Middle frontal gyrus (tissue), 1 donor: ENCODE measurements around the gene TBCE.
A peak's percentile ranks its signal among the peaks of the same experiment; 100 is the strongest.

Experiments used
- DNase-seq: peaks from one replicate; pipeline ENCODE4 v3.0.0-alpha.2; 2015; ENCODE audit warnings: low spot score; ENCODE audit errors: extremely low spot score

TBCE gene, protein sequence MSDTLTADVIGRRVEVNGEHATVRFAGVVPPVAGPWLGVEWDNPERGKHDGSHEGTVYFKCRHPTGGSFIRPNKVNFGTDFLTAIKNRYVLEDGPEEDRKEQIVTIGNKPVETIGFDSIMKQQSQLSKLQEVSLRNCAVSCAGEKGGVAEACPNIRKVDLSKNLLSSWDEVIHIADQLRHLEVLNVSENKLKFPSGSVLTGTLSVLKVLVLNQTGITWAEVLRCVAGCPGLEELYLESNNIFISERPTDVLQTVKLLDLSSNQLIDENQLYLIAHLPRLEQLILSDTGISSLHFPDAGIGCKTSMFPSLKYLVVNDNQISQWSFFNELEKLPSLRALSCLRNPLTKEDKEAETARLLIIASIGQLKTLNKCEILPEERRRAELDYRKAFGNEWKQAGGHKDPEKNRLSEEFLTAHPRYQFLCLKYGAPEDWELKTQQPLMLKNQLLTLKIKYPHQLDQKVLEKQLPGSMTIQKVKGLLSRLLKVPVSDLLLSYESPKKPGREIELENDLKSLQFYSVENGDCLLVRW

DNA sequence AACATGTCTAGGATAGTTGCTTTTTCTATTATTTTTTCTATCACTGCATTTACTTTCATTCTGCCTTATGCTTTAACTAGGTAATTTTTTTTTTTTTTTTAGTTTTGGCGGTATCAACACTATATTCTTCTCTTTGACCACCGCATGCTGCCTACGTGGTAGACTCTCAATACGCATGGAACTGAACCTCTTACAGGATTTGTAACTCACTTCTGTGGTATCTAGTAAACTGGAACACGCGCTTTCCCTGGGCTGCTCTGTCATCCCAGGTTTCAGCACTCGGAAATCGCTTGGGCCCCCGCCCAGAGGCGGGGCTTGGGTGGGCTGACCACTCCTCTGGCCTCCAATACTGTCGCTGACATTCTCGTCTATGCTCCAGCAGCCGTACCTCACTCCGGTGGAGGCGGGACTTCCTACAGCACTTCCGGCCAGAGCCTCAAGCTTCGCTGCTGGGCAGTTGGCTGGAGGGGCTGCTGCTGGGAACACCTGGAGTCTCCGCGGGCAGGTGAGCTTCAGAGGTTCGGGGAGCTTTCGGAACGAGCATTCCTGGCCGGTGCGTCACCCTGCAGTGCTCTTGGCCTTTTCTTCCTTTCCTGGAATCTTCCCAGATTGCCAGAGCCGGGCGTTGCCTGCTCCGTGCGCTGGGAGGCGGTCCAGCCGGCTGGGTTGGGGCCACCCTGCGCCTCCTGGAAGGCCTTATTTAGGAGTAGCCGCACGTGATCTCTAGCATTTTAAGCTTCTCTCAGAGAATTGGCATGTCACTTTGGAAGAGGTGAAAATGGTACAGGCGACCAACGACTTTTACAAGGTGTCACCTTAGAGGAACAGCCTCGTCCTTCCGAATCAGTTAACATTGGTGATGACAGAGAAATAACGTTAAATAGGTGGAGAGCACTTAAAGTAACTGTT lies at the start of gene TBCE:
Gene TBCE (plus strand): TSS at position 428 of the 909 bp plus-strand sequence. CDS start 12,623 bp downstream, outside the sequence.
- DNase-seq = peak; percentile 95

DNA sequence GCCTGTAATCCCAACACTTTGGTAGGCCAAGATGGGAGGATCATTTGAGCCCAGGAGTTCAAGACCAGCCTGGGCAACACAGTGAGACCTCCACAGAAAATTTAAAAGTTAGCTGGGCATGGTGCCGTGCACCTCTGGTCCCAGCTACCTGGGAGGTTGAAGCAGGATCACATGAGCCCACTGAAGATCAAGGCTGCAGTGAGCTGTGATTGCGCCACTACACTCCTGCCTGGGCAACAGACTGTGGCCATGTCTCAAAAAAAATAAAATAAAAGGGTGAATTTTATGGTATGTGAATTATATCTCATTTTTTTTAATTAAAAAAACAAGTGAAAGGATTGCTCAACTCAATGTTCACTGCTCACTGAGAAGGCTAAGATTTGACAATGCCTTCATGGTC lies 48.0 kb upstream of the TBCE start:
- no peak for DNase-seq

DNA sequence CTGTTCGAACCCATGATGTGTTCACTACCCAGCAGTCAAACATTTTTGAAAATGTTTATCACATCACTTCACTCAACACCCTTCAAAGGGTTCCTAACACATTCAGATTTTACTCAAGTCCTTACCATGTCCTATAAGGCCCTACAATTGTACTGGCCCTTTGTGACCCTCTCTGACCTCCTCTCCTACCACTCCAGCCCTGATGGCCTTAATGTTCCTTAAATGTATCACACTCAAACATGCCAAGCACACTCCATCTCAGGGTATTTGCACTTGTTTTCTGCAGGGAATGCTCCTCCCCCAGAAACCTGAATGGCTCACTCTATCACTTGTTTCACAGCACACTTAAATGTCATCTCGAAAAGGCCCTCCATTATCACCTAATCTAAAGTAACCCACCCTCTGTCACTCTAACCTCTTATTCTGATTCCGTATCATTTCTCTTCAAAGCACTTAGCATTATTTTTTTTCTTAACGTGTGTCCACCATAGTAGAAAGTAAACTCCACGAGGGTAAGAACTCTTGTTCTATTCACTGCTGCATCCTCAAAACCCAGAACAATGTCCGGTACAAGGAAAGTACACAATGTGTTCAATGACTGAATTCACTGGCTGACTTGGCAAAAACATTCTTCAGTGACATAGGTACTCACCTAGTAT lies 46.6 kb upstream of the TBCE start:
- DNase-seq = no peak

DNA sequence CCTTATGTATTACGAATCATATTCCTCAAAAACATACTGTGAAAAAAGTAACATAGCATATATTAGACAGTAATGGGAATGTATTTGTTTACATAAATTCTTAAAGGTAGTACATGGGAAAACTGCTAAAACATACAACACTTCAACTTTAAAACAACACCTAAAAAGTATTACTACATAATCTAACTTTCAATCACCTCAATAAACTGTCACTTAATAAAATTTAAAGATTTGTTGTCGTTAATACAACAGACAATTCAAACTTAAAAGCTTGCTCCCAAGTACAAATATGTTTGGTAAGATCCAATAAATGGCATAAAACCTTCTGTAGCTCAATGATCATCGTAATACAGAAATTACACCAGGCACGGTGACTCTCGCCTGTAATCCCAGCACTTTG lies 42.9 kb upstream of the TBCE start:
- DNase-seq = no peak

DNA sequence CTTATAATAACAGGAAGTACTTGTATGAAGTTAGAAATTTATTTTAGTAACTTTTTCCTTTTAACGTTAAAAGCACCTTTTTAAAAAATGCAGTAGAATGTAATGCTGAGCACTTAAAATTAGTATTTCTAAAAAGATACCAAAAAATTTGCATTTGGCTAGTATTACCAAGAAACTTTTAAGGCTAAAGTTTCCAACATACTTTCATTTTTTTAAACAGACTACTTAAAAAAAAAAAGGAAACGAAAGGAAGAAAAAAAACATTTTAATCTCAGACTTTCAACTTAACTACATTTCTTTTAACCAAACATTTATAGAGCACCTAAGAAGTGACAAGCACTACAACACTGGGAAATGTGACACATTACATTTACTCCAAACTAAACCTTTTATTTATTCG lies 42.1 kb upstream of the TBCE start:
- DNase-seq = no peak

DNA sequence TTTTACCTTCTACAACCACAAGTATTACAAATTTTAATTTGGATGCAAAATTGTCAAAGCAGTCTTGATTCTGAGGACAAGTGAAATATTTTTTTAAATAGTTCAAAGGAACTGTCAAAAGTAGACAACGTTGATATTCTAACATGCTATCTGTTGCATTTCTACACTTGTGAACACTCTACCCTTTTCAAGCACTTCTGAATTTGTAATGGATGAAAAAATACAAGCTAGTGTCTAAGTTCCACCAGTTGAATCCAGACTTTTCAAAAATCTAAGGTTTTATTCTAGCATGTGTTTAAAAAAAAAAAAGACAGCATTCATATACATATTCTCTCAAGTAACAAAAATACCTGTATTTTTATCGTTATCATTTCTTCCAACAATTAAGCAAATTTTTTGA lies 41.4 kb upstream of the TBCE start:
- DNase-seq = no peak

DNA sequence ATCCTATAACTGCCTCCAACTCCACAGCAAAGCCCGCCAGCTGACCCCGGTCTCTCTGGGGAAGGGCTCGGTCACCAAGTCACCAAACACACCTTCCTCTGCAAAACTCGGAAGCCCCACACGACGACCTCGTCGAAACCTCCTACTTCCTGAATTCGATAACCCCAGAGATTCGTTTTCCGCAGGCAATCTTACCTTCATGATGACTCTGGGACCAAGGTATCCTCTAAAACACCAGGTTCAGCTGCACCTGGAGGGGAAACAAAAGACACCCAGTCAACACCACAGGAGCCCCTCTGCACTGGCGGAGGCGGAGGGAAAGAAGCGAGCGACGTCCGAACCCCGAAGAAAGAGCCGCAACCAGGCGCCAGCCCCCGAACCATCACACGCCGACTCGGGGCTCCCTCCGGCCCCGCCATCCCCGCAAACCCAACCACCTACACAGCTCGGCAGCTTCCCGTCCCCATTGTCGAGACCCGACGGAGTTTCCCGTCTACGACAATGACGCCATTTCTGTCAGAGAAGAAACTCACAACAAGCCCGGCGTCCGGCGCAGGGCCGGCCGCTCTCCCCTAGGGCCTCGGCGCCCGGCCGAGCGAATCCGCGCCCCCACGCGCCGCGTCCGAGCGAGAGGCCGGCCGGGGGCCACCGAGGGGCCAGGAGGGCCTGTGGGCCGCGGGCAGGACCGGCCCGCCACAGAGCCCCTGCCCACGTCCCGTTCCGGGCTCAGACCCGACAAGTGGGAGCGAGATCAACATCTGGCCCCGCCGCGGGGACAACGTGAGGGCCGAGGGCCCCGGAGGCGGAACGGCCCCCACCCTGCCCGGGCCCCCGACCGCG lies 40.3 kb upstream of the TBCE start:
- no peak for DNase-seq

DNA sequence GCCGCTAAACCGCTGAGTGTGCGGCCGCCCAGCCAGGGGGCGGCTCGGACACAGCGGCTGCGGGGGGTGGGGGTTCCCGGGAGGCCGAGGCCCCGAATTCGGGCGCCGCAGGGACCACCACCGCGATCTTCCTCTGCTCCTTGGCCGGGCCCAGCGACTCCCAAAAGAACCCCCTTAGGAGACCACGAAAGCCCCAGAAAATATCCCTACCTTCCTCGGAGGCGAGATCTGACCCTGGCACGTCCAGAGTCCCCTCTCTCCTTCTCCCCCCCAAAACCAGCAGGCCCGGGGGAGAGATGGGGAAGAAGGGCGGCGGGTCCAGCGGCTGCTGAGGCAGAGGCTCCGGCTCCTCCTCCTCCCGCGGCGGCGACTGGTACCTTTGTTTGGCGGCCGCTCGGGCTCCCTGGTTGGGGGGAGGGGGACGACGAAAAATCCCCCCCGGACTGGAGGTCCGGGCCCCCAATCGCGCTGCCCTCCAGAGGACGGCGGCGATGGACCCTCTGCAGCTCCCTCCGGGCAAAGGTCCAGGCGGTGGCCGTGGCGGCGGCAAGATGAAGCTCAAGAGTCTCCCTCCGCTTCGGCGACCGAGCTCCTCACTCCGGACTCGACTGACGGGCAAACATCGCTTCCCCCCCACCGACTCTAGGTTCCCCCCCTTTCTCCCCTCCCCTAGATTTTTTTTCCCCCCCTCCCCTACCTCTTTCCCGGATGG lies 39.5 kb upstream of the TBCE start, which contains the start of gene ARID4B:
Gene ARID4B (minus strand): TSS at position 621 of the 712 bp plus-strand sequence. CDS start 1,260 bp downstream, outside the sequence.
- DNase-seq = no peak

DNA sequence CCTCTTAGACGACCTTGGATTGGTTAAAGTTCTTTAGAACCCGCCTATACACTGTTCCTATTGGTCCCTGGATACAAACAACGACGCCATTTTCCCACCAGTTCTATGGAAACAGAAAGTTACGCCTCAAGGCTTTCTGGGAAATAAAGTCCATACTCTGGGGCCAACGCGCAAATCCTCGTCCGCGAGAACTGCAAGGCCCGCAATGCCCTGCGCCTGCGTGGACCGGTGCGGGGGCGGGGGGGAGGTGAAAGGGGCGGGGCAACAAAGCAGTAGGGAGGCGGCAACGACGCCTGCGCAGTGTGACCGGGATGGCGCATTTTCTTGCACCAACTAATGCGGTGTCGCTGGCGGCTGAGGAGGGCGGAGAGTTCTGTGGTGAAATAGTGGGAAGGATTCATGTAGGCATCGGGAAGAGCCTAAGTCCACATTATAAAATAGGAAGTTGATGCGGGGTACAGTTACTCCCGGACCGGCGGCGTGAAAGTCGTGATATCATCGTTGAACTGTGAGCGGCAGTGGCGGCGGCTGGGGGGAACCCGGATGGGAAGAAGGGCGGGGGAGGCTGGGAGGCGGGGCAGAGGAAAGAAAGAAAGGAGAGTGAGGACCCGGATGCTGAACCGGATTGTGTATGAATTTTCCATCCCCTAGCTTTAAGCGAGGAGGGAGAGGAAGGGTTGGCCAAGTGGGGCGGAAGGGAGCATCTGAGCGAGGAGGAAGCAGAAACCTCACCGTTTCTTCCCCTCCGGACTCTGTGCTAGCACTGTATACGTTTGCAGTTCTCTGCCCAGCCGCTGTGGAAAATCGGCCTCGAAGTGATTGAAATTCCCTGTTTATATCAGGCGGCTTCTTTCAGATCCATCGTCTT lies 38.7 kb upstream of the TBCE start, which contains the start of gene GGPS1:
Gene GGPS1 (plus strand): TSS at position 300 of the 868 bp plus-strand sequence. CDS start 6,695 bp downstream, outside the sequence.
- DNase-seq = peak; percentile 99

DNA sequence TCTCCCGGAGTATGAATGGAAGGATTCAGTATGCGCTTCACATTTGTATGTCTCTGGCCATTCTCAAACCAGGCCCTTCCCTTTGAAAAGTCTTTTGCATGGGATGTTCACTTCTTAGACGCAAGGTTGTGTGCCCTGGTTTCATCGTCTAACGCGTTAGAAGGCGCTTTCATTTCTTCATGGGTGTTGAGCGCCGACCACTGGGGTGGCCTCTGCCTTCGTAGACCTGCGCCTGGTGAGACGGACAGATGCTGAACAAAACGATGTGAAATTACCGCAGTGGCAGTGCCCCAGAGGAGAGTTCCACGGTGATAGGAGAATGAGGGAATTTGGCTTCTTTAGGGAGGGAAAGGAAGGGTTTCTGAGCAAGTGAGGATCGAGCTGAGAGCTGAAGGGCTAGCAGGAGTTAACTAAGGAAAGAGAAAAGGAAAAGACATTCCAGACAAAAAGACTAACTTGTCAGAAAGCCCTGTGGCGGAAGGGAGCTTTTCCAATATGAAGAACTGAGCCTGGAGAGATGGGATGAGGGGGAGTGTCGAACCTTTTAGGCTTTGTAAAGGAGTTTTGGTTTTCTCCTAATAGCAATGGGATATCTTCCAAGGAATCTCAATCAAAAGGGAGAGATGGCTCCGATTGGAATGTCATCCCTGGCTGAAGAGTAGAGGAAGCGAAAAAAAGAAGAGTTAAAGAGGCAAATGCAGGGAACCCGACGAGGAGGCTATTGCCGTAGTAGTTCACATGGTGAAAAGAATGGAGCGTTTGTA lies 37.9 kb upstream of the TBCE start:
- no peak for DNase-seq

DNA sequence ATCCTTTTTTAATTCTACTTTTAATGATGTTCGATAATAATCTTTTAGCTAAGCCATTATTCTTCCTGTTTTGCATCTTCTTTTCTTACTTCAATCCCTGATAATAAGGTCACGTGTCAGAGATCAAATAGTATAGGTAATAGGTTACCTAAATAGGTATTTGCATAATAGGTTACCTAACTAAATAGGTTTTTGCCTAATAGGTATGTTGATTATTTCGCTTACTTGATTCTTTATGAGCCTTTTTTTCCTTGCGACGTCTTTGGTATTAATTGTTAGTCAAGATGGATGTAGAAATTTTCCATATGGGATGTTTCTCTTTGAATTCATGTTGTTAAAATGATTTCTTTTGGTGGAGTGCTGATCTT lies 36.3 kb upstream of the TBCE start:
- no peak for DNase-seq

DNA sequence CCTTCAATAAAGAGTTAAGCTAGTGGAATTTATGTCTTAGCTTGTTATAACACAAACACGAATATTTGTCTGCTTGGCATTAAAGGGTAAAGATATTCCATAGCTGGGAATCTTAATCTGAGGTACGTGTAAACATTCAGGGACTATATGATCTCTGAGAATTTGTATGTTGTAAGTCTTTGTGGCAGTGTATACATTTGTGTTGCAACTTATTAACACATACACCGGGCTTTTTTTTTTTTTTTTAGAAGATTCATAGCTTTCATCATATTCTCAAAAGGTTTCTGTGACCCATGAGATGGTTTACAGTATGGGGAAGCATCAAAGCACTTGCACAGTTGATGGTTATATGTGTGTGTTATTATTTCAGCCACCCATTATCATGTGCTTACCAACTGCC lies 35.8 kb upstream of the TBCE start:
- DNase-seq = no peak

DNA sequence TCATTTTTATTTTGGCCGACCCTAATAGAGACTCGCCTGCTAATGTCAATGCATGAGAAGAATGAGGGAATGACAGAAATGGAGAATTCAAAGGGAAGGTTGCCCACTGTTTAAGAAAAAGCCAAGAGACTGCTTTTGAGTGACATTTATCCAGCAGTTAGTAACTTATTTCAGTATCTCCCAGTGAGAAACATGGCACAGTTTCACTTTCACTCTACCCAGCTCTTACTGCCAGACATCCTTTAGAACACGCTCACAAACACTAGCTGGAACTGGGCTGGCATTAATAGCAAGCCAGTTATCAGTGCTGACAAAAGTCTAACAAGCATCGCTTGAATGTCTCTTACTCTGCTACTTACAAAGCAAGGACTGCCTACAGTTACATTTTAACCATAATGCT lies 30.3 kb upstream of the TBCE start:
- DNase-seq = no peak

DNA sequence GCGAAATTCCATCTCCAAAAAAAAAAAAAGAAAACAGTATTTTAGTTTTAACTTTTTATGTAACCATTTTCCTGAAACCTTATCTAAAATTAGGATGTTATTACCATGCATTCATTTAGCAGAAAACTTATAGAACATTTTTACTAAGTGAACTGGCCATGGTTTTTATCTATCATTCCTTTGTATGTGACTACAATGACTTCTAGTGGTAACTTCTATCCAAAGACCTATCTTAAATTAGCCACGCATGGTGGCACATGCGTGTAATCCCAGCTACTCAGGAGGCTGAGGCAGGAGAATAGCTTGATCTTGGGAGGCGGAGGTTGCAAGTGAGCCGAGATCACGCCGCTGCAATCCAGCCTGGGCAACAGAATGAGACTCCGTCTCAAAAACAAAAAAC lies 27.5 kb upstream of the TBCE start:
- DNase-seq = no peak

DNA sequence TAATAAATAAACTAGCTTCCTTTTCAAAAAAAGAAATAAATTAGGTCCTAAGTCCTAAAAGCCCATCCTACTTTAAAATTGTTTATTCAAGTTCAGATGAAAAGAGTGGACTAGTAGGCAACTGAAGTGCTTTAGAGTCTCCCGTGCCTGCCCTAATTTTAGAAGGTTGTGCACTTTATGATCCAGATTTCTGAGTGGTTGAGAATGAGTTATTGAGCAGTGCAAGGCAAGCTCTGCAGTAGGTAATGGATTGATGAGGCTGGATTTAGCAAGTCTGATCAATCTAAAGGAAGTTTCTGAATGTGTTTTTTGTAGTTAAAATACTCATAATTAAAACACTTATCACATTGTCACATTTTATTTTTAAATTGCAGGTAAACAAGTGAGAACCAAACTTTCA lies 25.9 kb upstream of the TBCE start:
- no peak for DNase-seq

DNA sequence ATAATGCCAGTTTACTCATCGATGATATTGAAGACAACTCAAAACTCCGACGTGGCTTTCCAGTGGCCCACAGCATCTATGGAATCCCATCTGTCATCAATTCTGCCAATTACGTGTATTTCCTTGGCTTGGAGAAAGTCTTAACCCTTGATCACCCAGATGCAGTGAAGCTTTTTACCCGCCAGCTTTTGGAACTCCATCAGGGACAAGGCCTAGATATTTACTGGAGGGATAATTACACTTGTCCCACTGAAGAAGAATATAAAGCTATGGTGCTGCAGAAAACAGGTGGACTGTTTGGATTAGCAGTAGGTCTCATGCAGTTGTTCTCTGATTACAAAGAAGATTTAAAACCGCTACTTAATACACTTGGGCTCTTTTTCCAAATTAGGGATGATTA lies 25.2 kb upstream of the TBCE start:
- DNase-seq = no peak

DNA sequence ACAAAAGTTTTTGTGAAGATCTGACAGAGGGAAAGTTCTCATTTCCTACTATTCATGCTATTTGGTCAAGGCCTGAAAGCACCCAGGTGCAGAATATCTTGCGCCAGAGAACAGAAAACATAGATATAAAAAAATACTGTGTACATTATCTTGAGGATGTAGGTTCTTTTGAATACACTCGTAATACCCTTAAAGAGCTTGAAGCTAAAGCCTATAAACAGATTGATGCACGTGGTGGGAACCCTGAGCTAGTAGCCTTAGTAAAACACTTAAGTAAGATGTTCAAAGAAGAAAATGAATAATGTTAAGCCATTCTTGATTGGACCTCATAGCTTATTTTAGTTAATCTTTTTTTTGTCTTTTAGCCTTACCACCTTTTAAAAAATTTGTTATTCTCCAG lies 24.8 kb upstream of the TBCE start:
- DNase-seq = no peak

DNA sequence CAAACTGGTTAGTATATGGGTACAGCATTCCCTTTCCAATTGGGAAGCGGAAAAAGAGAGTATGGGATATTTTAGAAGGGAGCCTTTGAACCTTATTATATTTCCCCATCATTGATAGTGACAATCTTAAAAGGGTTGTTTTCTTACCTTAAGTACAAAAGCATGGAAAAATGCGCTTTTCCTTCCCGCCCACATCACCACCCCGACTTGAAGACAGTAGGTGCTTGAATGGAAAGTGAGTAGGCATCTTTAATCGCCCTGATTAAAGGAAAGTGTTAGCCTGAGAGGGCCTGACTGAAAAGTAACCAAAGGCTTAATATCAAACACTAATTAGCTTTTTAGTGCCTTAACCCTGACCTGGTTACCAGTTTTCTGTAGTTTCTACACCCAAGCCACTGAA lies 23.5 kb upstream of the TBCE start:
- no peak for DNase-seq
